ENCODE data around the gene CASP1.

CASP1 gene

DNA sequence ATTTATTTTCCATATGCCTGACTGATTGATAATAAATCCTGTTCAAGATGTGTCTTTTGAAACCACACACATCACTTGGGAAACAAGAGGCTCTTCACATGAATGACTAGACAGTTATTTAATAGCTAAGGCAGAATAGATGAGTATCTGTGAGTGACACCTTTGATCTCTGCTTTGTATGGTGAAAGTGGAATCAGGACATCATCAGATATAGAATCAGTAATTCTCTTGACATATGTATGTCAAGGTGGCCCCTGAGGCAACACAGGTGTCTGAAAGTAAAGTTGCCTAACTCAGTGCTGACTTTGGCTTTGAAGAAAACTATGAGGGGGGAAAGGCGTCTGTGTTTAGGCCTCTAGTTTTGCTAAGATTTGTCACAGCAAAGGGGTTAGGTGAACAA lies 55.1 kb downstream of the CASP1 start:
- no peak for DNase-seq

Data from fibroblast of skin of back (primary cell).